Measurements from ENCODE around the gene RBBP8NL.

RBBP8NL gene

GRCh38 chr20:62362991-62363919 lies 64.1 kb downstream of the RBBP8NL start:
- no peak for DNase-seq (ENCODE audit: low read depth)

GRCh38 chr20:62362590-62362940 lies 64.8 kb downstream of the RBBP8NL start:
- DNase-seq (ENCODE audit: low read depth): no peak

- DNase-seq (ENCODE audit: low read depth): no peak
Observed at GRCh38 chr20:62361799-62362589, 65.3 kb downstream of the RBBP8NL start.

- DNase-seq (ENCODE audit: low read depth): no peak
Observed at GRCh38 chr20:62360854-62361798, 66.2 kb downstream of the RBBP8NL start.

Measured in fibroblast of the conjunctiva (primary cell).